ENCODE results near the gene MSL1. TPM values are rescaled to one million over a fixed set of nuclear protein-coding genes. Genes with fewer than 3 reads are reported as not detected.

Gene MSL1
- total RNA-seq, 1 experiment from 2014 or later = 96.3 TPM

- CTCF ChIA-PET = no interaction called here
- 0 out of 2 replicates have a peak, but pooled peaks cover 2% of the 10 kb centered on the region for H3K36me3 ChIP-seq (ENCODE audit: control insufficient read depth, insufficient read depth, low read length)
- no peak overlapping the region for H3K4me3 ChIP-seq (ENCODE audit: low read depth in 2 of 2, low read length in 2 of 2)
- intact Hi-C loops (cut with micrococcal nuclease; ENCODE audit: unreplicated experiment) (no loop called here), in situ Hi-C loops (cut with HindIII; ENCODE audit: low pct_unique_long_range_greater_than_20kb, low sequenced_read_pairs) (no loop called here)
- H3K27ac ChIP-seq (ENCODE audit: low read length) = no peak overlapping the region
- peaks cover 20% of the 10 kb centered on the region for H3K4me1 ChIP-seq (ENCODE audit: control insufficient read depth, insufficient read depth, low read length)
- H3K9me3 ChIP-seq (ENCODE audit: control insufficient read depth, insufficient read depth, low read depth, low read length) = no peaks in the 10 kb centered on the region
- DNase-seq (ENCODE audit: low read depth, low spot score) = no peak
- no peak for ATAC-seq
- no peaks in the 10 kb centered on the region for H3K27me3 ChIP-seq (ENCODE audit: control insufficient read depth, insufficient read depth, low read length)
- POLR2A ChIA-PET = interaction anchor here (0.6 kb wide), 1 partner anchor 20 kb away, joined by 4 read pairs; no protein-coding TSS in a partner anchor
- no TSS peak for BruUV-seq (replicated peaks)
- TF ChIP-seq POLR2AphosphoS5 (IDR thresholded peaks at IDR 0.05; ENCODE audit: low read depth, low read length) (no peak), TCF7L2 (IDR thresholded peaks at IDR 0.05; ENCODE audit: low read depth, low read length) (no peak), REST (IDR thresholded peaks at IDR 0.05; ENCODE audit: insufficient read depth in 1 of 2, low read depth in 2 of 2, low read length in 1 of 2) (no peak), CTCF (IDR thresholded peaks at IDR 0.05) (no peak), SIN3A (IDR thresholded peaks at IDR 0.05; ENCODE audit: borderline replicate concordance, insufficient read depth, low read depth, low read length) (no peak)
Measured at GRCh38 chr17:40092581-40092980, 29.2 kb upstream of the MSL1 start.

- intact Hi-C loops (cut with micrococcal nuclease; ENCODE audit: unreplicated experiment) (no loop called here), in situ Hi-C loops (cut with HindIII; ENCODE audit: low pct_unique_long_range_greater_than_20kb, low sequenced_read_pairs) (no loop called here)
- TF ChIP-seq POLR2AphosphoS5 (IDR thresholded peaks at IDR 0.05; ENCODE audit: low read depth, low read length) (no peak), CTCF (IDR thresholded peaks at IDR 0.05) (no peak), TCF7L2 (IDR thresholded peaks at IDR 0.05; ENCODE audit: low read depth, low read length) (no peak), REST (IDR thresholded peaks at IDR 0.05; ENCODE audit: insufficient read depth in 1 of 2, low read depth in 2 of 2, low read length in 1 of 2) (no peak)
- DNase-seq (ENCODE audit: low read depth, low spot score) = no peak
- no TSS peak for BruUV-seq (replicated peaks)
- ChIA-PET CTCF (no interaction called here), POLR2A (no interaction called here)
- Histone ChIP-seq H3K36me3 (ENCODE audit: control insufficient read depth, insufficient read depth, low read length) (0 out of 2 replicates have a peak, but pooled peaks cover 2% of the 10 kb centered on the region), H3K9me3 (ENCODE audit: control insufficient read depth, insufficient read depth, low read depth, low read length) (no peaks in the 10 kb centered on the region), H3K27me3 (ENCODE audit: control insufficient read depth, insufficient read depth, low read length) (no peaks in the 10 kb centered on the region), H3K4me1 (ENCODE audit: control insufficient read depth, insufficient read depth, low read length) (peaks cover 23% of the 10 kb centered on the region), H3K4me3 (ENCODE audit: low read depth in 2 of 2, low read length in 2 of 2) (no peak overlapping the region), H3K27ac (ENCODE audit: low read length) (no peak overlapping the region)
- no peak for ATAC-seq
Measured at GRCh38 chr17:40093005-40093579, 28.7 kb upstream of the MSL1 start.

All from Panc1 (cell line).